Measurements from ENCODE around the gene MUSTN1. TPM values are rescaled to one million over a fixed set of nuclear protein-coding genes. Genes with fewer than 3 reads are reported as not detected.

MUSTN1 gene
- polyA plus RNA-seq, 3 donors: 0.22 to 0.45 TPM; not detected in 1

GRCh38 chr3:52788890-52789745 is 45.7 kb downstream of the MUSTN1 start:
- DNase-seq (ENCODE audit: low read depth in 3 of 3, low spot score in 2 of 3): no peak

GRCh38 chr3:52787672-52788625 is 46.9 kb downstream of the MUSTN1 start:
- DNase-seq (ENCODE audit: low read depth in 3 of 3, low spot score in 2 of 3): no peak

DNA sequence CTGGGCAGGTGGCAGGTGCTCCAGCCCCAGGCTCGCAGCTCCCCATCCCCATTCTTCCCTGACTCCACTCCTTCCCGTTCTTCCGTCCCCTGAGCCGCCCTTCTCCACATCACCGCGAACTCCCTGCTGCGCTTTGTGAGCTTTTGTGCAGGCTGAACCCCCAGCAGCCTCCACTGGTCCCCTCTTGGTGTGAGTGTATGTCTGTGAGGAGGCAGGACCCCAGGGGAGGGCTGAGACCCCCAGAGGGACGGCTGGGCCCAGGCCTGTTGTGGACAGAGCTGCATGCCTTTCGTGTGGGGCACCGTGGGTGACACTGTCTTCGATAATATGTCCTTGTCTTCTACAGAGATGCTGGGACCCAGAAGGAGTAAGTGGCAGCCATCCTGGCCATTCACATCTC is 47.6 kb downstream of the MUSTN1 start:
- no peak for DNase-seq (ENCODE audit: low read depth in 3 of 3, low spot score in 2 of 3)

- DNase-seq (ENCODE audit: low read depth in 3 of 3, low spot score in 2 of 3): no peak
Measured at GRCh38 chr3:52786330-52787215, 48.2 kb downstream of the MUSTN1 start.

GRCh38 chr3:52784931-52785590 is 49.8 kb downstream of the MUSTN1 start:
- no peak for DNase-seq (ENCODE audit: low read depth in 3 of 3, low spot score in 2 of 3)

DNA sequence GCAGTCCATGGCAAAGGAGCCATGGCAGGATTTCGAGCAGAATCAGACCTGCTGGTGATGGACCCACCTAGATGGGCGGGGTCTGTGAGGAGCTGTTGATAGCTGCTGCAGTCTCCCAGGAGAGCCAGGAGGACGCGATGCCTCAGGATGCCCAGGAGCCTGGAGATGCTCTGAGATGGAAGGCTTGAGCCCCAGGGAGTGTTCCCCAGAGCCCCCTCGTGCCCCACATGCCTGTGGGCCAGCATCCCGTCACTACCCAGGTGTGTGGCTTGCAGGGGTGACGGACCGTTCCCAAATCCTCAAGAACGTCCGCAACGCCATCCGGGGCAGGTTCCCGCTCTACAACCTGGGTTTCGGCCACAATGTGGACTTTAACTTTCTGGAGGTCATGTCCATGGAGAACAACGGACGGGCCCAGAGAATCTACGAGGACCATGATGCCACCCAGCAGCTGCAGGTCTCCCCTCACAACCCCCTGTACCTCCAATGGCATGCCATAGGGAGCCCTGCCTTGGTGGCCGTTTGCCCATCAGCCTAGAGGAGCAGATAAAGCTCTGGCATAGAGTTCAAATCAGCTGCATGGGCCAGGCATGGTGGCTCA is 50.7 kb downstream of the MUSTN1 start:
- no peak for DNase-seq (ENCODE audit: low read depth in 3 of 3, low spot score in 2 of 3)

GRCh38 chr3:52783211-52783555 is 51.6 kb downstream of the MUSTN1 start:
- no peak for DNase-seq (ENCODE audit: low read depth in 3 of 3, low spot score in 2 of 3)

Other genes starting within 250 kb of the MUSTN1 start
- gene PBRM1, start 149.1 kb downstream of the MUSTN1 start, polyA plus RNA-seq (ENCODE audit: insufficient read length in 3 of 3): 10 to 100 TPM; 56.4 to 63.4 (median 58.7) TPM
- 100 to 1,000 TPM in 1 of 3 donors, 10 to 100 TPM in 2; 95.2 to 107 (median 98.3) TPM for gene GNL3, start 149.0 kb downstream of the MUSTN1 start, polyA plus RNA-seq (ENCODE audit: insufficient read length in 3 of 3)
- gene GLT8D1, start 129.2 kb downstream of the MUSTN1 start, polyA plus RNA-seq (ENCODE audit: insufficient read length in 3 of 3): 100 to 1,000 TPM; 140 to 150 (median 147) TPM
- gene SPCS1, start 128.9 kb downstream of the MUSTN1 start, polyA plus RNA-seq (ENCODE audit: insufficient read length in 3 of 3): 100 to 1,000 TPM; 166 to 171 (median 169) TPM
- 10 to 100 TPM; 24.2 to 28.7 (median 27.3) TPM for gene NEK4, start 64.1 kb downstream of the MUSTN1 start, polyA plus RNA-seq (ENCODE audit: insufficient read length in 3 of 3)
- under 1 TPM in 2 of 3 donors, not detected in 1; 0.35 to 0.48 TPM for gene ITIH1, start 57.4 kb downstream of the MUSTN1 start, polyA plus RNA-seq (ENCODE audit: insufficient read length in 3 of 3)
- gene ITIH3, start 40.2 kb downstream of the MUSTN1 start, polyA plus RNA-seq (ENCODE audit: insufficient read length in 3 of 3): 1 to 10 TPM; 4.1 to 6.0 (median 5.1) TPM
- 1 to 10 TPM; 4.3 to 7.0 (median 5.2) TPM for gene ITIH4, start 4.3 kb downstream of the MUSTN1 start, polyA plus RNA-seq (ENCODE audit: insufficient read length in 3 of 3)
- 10 to 100 TPM; 14.7 to 15.8 (median 15.2) TPM for gene STIMATE, start 62.5 kb upstream of the MUSTN1 start, polyA plus RNA-seq (ENCODE audit: insufficient read length in 3 of 3)
- 10 to 100 TPM in 2 of 3 donors, 1 to 10 TPM in 1; 8.7 to 11.6 (median 11.0) TPM for gene SFMBT1, start 211.1 kb upstream of the MUSTN1 start, polyA plus RNA-seq (ENCODE audit: insufficient read length in 3 of 3)